ENCODE data around the gene ADCY5.

ADCY5 gene

GRCh38 chr3:123291404-123291803 lies 157.5 kb downstream of the ADCY5 start:
- Histone ChIP-seq H3K27me3 (replicated peaks; ENCODE audit: control insufficient read depth, insufficient read depth, low read length, poor library complexity, severe bottlenecking) (peaks cover 2% of the 10 kb centered on the region), H3K9me3 (ENCODE audit: control insufficient read depth, low read length) (no peaks in the 10 kb centered on the region), H3K4me3 (ENCODE audit: insufficient read depth, low read depth, low read length, poor library complexity, severe bottlenecking) (no peak overlapping the region)

GRCh38 chr3:123290962-123291361 lies 157.9 kb downstream of the ADCY5 start:
- Histone ChIP-seq H3K4me1 (ENCODE audit: control insufficient read depth, insufficient read depth, low read length, poor library complexity, severe bottlenecking) (no peaks in the 10 kb centered on the region), H3K27me3 (replicated peaks; ENCODE audit: control insufficient read depth, insufficient read depth, low read length, poor library complexity, severe bottlenecking) (peaks cover 2% of the 10 kb centered on the region), H3K36me3 (ENCODE audit: control insufficient read depth, insufficient read depth, low read length) (no peaks in the 10 kb centered on the region), H3K4me3 (ENCODE audit: insufficient read depth, low read depth, low read length, poor library complexity, severe bottlenecking) (no peak overlapping the region), H3K9me3 (ENCODE audit: control insufficient read depth, low read length) (no peaks in the 10 kb centered on the region), H3K27ac (ENCODE audit: insufficient read depth, low read length, poor library complexity, severe bottlenecking) (no peak overlapping the region)
- DNase-seq, result no peak

More at GRCh38 chr3:123291404-123291803, 157.5 kb downstream of the ADCY5 start:
- DNase-seq, result no peak
- H3K27ac ChIP-seq (ENCODE audit: insufficient read depth, low read length, poor library complexity, severe bottlenecking), result no peak overlapping the region
- no peaks in the 10 kb centered on the region for H3K36me3 ChIP-seq (ENCODE audit: control insufficient read depth, insufficient read depth, low read length)
- no peaks in the 10 kb centered on the region for H3K4me1 ChIP-seq (ENCODE audit: control insufficient read depth, insufficient read depth, low read length, poor library complexity, severe bottlenecking)

GRCh38 chr3:123290107-123290930 lies 158.6 kb downstream of the ADCY5 start:
- Histone ChIP-seq H3K27ac (ENCODE audit: insufficient read depth, low read length, poor library complexity, severe bottlenecking) (no peak overlapping the region), H3K4me1 (ENCODE audit: control insufficient read depth, insufficient read depth, low read length, poor library complexity, severe bottlenecking) (no peaks in the 10 kb centered on the region), H3K27me3 (replicated peaks; ENCODE audit: control insufficient read depth, insufficient read depth, low read length, poor library complexity, severe bottlenecking) (peaks cover 2% of the 10 kb centered on the region), H3K4me3 (ENCODE audit: insufficient read depth, low read depth, low read length, poor library complexity, severe bottlenecking) (no peak overlapping the region), H3K36me3 (ENCODE audit: control insufficient read depth, insufficient read depth, low read length) (no peaks in the 10 kb centered on the region), H3K9me3 (ENCODE audit: control insufficient read depth, low read length) (no peaks in the 10 kb centered on the region)
- DNase-seq, result no peak

GRCh38 chr3:123289391-123290106 lies 159.3 kb downstream of the ADCY5 start:
- Histone ChIP-seq H3K4me1 (ENCODE audit: control insufficient read depth, insufficient read depth, low read length, poor library complexity, severe bottlenecking) (no peaks in the 10 kb centered on the region), H3K27ac (ENCODE audit: insufficient read depth, low read length, poor library complexity, severe bottlenecking) (no peak overlapping the region), H3K4me3 (ENCODE audit: insufficient read depth, low read depth, low read length, poor library complexity, severe bottlenecking) (no peak overlapping the region), H3K27me3 (replicated peaks; ENCODE audit: control insufficient read depth, insufficient read depth, low read length, poor library complexity, severe bottlenecking) (peaks cover 2% of the 10 kb centered on the region), H3K9me3 (ENCODE audit: control insufficient read depth, low read length) (no peaks in the 10 kb centered on the region), H3K36me3 (ENCODE audit: control insufficient read depth, insufficient read depth, low read length) (no peaks in the 10 kb centered on the region)
- DNase-seq, result no peak

GRCh38 chr3:123287962-123288302 lies 161.0 kb downstream of the ADCY5 start:
- no peaks in the 10 kb centered on the region for H3K9me3 ChIP-seq (ENCODE audit: control insufficient read depth, low read length)
- peaks cover 2% of the 10 kb centered on the region for H3K27me3 ChIP-seq (replicated peaks; ENCODE audit: control insufficient read depth, insufficient read depth, low read length, poor library complexity, severe bottlenecking)
- no peaks in the 10 kb centered on the region for H3K4me1 ChIP-seq (ENCODE audit: control insufficient read depth, insufficient read depth, low read length, poor library complexity, severe bottlenecking)
- DNase-seq, result no peak
- H3K27ac ChIP-seq (ENCODE audit: insufficient read depth, low read length, poor library complexity, severe bottlenecking), result no peak overlapping the region
- no peak overlapping the region for H3K4me3 ChIP-seq (ENCODE audit: insufficient read depth, low read depth, low read length, poor library complexity, severe bottlenecking)
- no peaks in the 10 kb centered on the region for H3K36me3 ChIP-seq (ENCODE audit: control insufficient read depth, insufficient read depth, low read length)

DNA sequence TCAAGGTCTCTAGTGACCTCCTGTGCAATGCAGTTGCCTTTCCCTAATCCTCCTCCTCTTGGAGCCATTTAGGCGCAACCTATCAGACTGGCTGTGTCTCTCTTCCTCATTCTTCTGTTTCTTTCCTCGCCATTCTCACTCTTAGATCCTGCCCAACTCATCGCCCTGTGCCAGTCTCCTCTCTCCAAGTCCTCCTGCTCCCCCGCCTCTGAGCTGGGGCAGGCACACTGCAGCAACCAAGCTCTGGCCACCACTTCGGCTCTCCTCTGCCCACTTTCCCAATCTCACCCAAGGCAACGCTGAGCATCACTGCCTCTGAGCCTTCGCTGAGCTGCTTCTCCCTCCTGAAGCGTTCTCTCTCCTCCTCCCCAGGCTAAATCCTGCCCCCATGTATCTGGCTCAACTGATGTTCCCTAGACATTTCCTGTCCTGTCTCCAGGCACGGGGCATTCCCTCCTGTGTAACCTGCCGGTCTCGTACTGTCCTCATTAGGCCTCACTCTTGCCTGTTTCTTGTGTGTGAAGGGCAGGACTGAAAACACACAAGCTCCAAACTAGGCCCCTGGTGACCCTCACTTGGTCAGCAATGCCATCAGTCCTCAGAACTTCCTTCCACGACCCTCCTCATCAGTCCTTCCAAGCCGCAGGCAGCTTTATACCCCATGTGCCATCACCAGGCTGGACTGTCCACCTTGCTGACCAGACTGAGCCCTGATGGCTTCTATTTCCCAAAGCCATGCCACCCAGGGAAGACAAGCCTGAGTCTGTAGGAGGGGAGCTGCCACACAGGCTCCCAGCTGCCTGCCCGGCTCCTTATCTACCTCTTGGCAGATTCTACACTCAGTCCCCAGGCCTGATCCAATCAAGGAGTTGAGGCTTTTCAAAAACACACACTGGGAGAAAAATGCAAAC lies 161.6 kb downstream of the ADCY5 start:
- no peaks in the 10 kb centered on the region for H3K36me3 ChIP-seq (ENCODE audit: control insufficient read depth, insufficient read depth, low read length)
- no peaks in the 10 kb centered on the region for H3K4me1 ChIP-seq (ENCODE audit: control insufficient read depth, insufficient read depth, low read length, poor library complexity, severe bottlenecking)
- peaks cover 2% of the 10 kb centered on the region for H3K27me3 ChIP-seq (replicated peaks; ENCODE audit: control insufficient read depth, insufficient read depth, low read length, poor library complexity, severe bottlenecking)
- no peaks in the 10 kb centered on the region for H3K9me3 ChIP-seq (ENCODE audit: control insufficient read depth, low read length)
- no peak overlapping the region for H3K27ac ChIP-seq (ENCODE audit: insufficient read depth, low read length, poor library complexity, severe bottlenecking)
- H3K4me3 ChIP-seq (ENCODE audit: insufficient read depth, low read depth, low read length, poor library complexity, severe bottlenecking), result no peak overlapping the region
- DNase-seq, result no peak

- no peaks in the 10 kb centered on the region for H3K27me3 ChIP-seq (replicated peaks; ENCODE audit: control insufficient read depth, insufficient read depth, low read length, poor library complexity, severe bottlenecking)
- H3K9me3 ChIP-seq (ENCODE audit: control insufficient read depth, low read length), result no peaks in the 10 kb centered on the region
- H3K4me3 ChIP-seq (ENCODE audit: insufficient read depth, low read depth, low read length, poor library complexity, severe bottlenecking), result no peak overlapping the region
- H3K27ac ChIP-seq (ENCODE audit: insufficient read depth, low read length, poor library complexity, severe bottlenecking), result no peak overlapping the region
- H3K36me3 ChIP-seq (ENCODE audit: control insufficient read depth, insufficient read depth, low read length), result no peaks in the 10 kb centered on the region
- H3K4me1 ChIP-seq (ENCODE audit: control insufficient read depth, insufficient read depth, low read length, poor library complexity, severe bottlenecking), result no peaks in the 10 kb centered on the region
- no peak for DNase-seq
Measured at GRCh38 chr3:123286308-123287023, 162.4 kb downstream of the ADCY5 start.

DNA sequence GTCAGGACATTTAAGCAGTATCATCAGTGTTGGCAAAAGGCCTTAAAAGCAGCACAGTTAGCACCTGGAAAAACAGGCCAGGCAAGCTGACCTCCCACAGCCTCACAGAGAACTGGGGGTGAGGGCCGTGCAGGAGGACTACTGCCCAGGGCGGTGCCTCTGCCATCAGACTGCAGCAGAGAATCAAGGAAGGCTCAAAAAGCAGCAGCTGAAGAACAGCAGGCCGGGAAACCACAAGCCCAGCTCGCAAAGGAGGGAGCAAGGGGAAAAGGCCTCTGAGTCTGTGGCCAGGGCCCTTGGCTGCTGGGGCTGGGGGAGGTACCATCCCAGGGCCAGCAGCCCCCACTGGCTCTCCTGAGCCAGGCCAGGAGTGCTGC lies 163.0 kb downstream of the ADCY5 start:
- Histone ChIP-seq H3K4me1 (ENCODE audit: control insufficient read depth, insufficient read depth, low read length, poor library complexity, severe bottlenecking) (no peaks in the 10 kb centered on the region), H3K27ac (ENCODE audit: insufficient read depth, low read length, poor library complexity, severe bottlenecking) (no peak overlapping the region), H3K27me3 (replicated peaks; ENCODE audit: control insufficient read depth, insufficient read depth, low read length, poor library complexity, severe bottlenecking) (no peaks in the 10 kb centered on the region), H3K4me3 (ENCODE audit: insufficient read depth, low read depth, low read length, poor library complexity, severe bottlenecking) (no peak overlapping the region), H3K9me3 (ENCODE audit: control insufficient read depth, low read length) (no peaks in the 10 kb centered on the region), H3K36me3 (ENCODE audit: control insufficient read depth, insufficient read depth, low read length) (no peaks in the 10 kb centered on the region)
- no peak for DNase-seq

GRCh38 chr3:123285479-123285878 lies 163.4 kb downstream of the ADCY5 start:
- Histone ChIP-seq H3K4me3 (ENCODE audit: insufficient read depth, low read depth, low read length, poor library complexity, severe bottlenecking) (no peak overlapping the region), H3K27ac (ENCODE audit: insufficient read depth, low read length, poor library complexity, severe bottlenecking) (no peak overlapping the region)
- DNase-seq, result no peak

More at GRCh38 chr3:123285479-123285878, 163.4 kb downstream of the ADCY5 start:
- Histone ChIP-seq H3K27me3 (replicated peaks; ENCODE audit: control insufficient read depth, insufficient read depth, low read length, poor library complexity, severe bottlenecking) (no peaks in the 10 kb centered on the region), H3K9me3 (ENCODE audit: control insufficient read depth, low read length) (no peaks in the 10 kb centered on the region), H3K4me1 (ENCODE audit: control insufficient read depth, insufficient read depth, low read length, poor library complexity, severe bottlenecking) (no peaks in the 10 kb centered on the region), H3K36me3 (ENCODE audit: control insufficient read depth, insufficient read depth, low read length) (no peaks in the 10 kb centered on the region)

All from effector memory CD4-positive, alpha-beta T cell (primary cell).